HG03095 (cell line): ENCODE results near the gene KLHDC7B.

Source experiments
- ATAC-seq: cut with Tn5 transposase; IDR thresholded peaks from one replicate; pipeline ENCODE4 v1.9.1; 2021; ENCODE audit warnings: moderate library complexity; ENCODE audit not compliant: unreplicated experiment

Gene KLHDC7B

DNA sequence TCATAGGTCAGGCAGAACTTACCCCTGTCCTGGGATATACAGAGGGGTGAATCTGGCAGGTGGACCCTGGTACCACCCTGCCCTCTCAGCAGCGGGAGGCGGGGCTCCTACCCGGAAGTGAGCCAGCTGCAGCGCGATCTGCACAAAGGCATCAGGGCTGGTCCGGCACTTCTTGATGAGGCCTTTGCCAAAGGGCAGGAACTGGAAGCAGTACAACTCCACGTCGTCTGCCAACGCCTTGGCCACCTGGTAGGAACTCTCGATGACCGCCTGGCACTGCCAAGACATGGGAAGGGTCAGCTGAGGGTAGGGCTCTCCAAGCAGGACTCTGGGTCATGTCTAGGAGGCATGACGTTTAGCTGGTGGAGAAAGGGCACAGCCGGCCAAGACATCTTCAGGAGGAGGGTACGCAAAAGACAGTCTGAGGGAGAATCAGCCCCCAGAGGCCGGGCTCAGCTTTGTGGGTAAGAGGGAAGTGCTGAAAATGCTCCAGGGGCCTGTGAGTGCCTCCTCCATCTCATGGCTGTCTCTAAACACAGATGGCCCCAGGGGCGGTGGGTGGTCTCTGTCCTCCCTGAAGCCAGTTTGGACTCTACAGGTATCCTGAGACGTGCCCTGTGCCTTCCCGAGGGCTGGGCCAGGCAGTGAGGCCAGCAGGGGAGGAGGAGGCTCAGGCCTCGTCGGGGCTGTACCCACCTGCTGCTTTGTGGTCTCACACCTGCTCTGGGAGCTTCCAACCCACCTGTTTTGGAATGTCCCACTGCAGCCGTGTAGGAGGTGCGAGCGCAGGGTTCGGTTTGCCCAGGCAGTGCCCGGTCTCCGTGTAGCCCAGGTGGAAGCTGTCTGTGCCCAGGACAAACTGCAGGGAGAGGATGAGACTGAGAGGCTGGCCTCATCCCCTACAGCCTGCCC, 25.8 kb downstream of the KLHDC7B start:
- no peak for ATAC-seq

DNA sequence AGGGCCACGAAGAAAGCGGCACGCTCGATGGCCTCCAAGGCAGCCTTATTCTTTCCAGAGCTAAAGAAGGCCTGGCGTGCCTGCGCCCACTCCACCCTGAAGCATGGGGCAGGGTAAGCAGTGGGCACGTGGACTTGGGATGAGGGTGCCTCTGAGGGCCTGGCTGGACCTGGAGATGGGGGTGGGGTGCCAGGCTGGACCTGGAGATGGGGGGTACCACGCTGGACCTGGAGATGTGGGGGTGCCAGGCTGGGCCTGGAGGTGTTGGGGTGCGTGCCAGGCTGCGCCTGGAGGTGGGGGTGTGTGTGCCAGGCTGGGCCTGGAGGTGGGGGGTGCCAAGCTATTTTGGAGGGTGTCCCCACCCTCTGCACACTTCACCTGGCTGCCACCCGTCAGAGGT, 27.3 kb downstream of the KLHDC7B start:
- ATAC-seq = no peak

DNA sequence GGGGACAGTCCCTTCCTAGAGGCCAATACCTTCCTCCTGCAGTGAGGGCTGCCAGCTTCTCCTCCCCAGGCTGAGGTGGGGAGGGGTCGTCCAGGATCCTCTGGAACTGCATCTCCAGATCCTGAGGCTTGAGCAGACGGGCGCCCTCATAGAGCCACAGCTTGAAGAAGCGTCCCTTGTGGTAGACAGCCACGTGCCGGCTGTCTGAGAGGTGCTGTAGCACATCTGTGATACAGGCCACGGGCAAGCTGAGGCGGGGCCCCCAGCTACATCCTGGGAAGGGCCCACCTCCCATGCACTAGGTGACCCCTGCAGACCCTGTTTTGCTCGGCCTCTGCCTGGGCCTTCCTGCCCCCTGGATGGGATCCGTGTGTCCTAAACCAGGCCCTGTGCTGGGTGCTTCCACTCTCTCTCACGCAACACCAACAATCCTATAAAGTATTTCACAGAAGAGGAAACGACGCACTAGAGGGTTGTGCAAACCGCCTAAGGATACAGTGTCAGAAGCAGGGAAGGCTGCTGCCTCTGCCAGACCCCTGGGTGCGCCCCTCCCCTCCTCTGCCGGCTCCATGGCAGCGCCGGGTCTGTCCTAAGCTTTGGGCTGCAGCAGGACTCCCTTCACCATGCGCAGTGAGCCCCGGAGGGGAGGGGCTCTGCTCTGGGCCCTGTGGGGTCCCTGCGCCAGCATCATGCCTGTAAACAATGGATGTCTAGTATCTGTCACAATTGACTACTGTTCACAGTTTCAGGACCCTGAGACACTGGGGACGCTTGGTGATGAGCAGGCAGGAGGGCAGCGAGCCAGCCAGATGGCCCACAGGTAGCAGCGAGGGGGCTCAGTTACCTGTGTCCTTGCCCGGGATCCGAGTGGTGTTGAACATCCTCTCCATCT, 28.0 kb downstream of the KLHDC7B start:
- ATAC-seq = no peak

DNA sequence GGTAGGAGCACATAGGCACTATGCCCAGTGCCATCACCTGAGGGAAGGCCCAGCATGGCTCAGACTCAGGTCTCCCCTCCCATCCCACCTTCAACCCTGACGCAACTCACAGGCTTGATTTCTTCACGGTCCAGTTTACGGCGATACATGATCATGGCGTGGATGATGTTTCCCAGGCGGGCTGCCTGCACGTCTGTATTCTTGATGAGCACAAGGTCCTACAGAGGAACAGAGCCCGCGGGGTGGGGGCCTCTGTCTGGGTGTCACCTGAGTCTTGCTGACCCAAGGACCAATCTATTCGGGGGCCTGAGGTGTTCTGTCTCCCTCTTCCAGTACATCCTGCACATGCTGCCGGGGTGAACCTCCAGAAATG, 28.7 kb downstream of the KLHDC7B start:
- no peak for ATAC-seq

DNA sequence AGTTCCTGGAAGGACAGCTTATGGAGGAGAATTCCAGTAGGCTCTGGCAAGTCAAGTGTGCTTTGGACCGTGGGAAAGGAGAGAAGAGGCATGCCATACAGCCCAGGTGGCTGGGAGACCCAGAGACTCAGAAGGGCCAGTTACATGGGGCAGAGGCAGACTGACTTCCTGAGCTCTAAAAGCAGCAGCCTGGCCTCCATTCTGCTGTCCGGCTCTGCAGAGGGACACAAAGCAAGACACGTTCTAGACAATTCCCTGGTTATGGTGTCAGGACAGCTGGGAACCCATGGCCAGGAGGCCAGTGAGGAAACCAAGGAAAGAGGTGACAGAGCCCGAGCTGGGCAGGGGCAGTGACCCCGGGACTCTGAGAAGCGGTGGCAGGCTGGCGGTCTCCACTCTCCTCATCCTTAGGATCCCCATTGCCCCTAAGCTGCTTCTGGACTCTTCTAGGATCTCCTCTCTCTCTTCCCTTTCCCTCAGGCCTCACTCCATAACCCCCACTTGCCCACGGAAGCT, 29.8 kb downstream of the KLHDC7B start:
- no peak for ATAC-seq

DNA sequence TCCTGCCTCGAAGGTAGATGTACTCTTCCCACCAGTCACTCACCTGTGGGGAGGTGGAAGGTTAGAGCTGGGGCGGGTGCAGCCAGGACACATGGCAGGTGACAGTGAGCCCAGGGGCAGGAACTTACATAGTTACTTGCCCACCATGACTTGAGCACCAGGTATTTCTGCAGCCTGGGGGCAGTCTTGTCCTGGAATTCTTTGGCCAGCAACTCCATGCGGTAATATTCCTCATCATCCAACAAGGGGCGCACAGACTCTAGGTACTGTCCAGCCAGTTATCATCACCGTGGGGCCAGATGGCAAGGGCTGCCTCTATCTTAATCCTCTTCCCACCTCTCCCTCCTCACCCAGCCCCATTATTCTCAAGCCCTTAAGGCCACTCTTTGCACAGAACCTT, 30.4 kb downstream of the KLHDC7B start:
- ATAC-seq = no peak

DNA sequence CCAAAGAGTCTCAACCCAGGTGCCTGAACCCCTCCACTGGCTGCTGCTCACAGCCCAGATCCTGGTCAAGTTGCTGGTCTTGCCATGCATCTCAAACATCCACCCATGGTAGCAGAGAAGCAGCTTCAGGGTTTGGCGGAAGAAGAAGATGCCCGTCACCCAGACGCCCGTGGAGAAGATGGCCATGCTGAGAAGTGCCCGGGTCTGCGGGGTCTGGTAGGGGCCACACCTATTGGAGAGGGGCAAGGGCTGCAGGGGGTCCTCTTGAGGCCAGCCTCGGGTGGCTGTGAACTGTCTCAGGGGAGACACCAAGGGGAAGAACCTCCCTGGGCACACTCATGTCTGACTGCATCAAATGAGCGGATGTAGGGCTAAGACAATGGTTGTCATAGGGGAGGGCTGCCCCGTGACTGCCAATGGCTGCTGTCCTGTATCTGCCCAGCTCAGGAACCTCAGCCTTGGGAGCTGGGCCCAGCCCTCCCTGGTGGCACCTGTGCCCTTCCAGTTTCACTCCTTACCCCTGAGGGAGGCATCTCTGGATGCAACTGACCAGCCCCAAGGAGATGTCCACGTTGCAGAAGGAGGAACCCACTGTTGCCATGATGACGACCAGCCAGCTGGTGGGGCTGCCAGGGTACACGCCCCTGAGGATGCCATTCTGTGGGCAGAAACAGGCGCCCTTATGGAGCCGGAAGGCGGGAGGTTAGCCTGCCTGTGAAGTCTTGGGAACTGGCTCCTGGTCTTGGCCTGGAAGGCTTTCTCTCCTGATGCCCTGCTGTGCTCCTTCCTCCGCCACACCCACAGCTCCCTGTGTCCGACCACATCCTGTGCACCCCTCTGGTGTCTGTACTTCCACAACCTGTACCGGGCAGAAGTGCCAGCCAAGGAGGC, 31.4 kb downstream of the KLHDC7B start:
- no peak for ATAC-seq

DNA sequence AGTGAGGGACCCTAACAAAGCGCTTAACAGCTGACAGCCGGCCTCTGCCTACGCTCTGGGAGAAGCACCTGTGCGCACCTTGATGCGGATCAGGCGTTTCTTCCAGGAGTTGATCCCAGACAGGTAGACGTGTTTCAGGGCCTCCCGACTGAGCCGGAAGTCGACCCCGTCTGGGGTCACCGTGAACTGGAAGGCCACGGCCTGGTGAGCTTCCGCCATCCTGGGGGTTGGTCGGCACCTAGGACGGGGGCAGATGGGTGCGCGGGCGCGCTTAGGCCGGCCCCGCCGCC, 31.9 kb downstream of the KLHDC7B start:
- ATAC-seq = no peak

DNA sequence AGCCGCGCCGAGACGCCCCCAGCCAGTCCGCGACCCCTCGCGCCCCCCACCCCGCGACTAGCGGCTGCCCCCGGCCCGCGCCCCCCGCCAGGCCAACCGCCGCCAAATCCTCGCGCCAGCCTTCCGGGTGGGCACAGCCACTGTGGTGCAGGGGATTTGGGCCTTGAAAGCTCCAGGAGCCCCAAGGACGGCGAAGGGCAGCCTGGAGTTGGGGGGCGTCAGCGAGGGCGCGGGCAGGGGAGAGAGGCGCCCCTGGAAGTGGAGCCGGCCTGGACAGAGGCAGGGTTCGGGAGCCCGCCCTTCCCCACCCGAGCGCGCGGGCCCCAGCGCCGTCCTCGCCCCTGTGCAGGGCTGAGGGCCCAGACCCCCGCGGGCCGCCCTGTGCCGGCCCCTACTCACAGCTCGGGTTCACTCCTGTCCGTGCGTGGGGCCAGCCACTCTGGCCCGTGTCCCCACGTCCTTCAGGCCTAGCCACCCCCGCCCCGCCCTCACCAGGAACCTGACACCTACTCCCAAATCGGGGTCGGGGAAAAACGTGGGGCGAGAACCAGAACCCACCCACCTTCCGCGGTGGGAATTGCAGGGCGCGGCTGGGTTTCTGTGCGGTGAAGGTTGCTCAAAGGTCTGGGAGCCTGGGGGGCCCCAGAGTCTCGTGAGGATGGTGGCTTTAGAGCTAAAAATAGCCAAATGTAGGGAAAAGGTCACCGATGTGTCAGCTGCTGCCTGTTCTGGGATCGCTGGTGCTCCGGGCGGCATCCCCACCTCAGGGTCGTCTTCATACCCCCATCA, 32.5 kb downstream of the KLHDC7B start, which contains the start of gene CPT1B:
CPT1B (minus strand) TSS at position 441 of the 789 bp plus-strand sequence. CDS start 512 bp downstream, outside the sequence.
- ATAC-seq = no peak

DNA sequence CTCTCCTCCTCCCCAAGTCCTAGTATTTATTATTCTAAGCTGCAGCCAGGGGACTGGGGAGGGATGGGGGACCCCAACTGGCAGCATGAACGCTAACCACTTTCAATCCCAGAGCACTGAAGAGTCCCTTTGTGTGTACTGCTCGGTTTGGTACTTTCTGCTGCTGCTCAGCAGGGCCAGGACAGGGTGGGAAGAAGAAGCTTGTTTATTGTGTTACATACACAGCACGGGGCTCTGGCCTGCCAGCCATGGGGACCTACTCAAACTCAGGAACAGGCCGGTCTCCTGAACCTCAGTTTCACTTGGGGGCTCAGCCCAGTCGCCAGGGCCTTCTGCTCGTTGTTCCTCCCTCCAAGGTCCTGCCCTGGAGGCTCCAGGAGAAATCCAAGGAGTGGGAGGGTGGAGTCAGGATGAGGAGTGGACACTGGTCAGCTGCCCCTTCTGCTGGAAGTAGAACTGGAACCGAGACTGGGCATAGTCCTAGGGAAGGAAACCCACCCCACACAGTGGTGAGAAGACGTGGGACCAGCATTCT, 33.1 kb downstream of the KLHDC7B start:
- ATAC-seq = no peak

DNA sequence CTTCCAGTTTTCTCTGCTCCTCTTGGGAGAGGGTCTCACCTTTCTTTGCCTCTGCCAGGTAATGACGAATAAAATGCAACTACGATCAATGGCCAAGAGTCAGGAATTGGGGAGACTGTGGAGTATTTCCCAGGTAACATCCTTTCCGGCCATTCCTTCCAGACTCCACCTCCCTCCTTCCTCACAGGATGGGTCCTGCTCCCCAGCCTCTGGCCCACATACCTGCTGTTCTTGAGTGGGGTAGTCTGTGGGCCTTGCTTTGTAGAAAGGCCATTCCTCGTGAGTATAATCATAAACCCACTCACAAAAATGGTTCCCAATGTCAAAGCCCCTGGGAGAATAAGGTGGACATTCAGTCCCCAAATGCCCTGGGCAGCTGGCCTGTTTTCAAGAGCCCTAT, 34.1 kb downstream of the KLHDC7B start:
- ATAC-seq = no peak

DNA sequence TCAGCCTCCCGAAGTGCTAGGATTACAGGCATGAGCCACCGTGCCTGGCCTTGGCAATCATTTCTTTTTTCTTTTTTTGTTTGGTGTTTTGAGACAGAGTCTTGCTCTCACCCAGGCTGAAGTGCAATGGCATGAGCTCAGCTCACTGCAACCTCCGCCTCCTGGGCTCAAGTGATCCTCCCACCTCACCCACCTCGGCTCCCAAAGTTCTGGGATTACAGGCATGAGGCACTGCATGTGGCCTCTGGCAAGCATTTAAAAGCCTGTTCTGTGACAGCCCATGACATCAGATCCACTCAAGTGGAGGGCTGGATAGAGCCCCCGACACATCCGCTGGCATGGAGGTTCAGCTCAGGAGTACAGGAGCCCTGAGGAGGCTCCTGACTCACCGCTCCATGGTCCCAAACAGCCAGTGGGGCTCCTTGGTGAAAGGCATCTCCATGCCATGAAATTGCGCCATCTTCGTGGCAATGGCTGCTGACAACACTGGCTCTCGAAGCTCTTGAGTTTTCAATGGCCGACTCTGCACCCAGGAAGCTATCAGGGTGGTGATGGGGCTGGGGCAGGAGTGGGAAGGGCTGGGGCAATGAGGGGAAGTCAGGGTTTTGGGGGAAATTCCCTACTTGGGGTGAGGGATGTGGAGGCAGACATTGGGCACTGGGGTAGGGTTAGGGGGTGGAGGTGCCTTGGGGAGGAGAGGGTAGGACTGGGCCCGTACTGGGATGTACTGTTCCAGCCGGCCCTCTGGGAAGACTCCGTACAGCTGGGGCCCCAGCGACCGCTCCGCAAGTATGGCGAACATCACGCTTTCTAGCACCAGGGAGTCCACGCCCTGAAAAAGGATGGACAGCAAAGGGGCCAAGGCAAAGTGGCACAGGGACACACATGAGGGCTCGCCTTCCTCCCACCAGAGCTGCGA, 35.6 kb downstream of the KLHDC7B start:
- ATAC-seq = no peak

DNA sequence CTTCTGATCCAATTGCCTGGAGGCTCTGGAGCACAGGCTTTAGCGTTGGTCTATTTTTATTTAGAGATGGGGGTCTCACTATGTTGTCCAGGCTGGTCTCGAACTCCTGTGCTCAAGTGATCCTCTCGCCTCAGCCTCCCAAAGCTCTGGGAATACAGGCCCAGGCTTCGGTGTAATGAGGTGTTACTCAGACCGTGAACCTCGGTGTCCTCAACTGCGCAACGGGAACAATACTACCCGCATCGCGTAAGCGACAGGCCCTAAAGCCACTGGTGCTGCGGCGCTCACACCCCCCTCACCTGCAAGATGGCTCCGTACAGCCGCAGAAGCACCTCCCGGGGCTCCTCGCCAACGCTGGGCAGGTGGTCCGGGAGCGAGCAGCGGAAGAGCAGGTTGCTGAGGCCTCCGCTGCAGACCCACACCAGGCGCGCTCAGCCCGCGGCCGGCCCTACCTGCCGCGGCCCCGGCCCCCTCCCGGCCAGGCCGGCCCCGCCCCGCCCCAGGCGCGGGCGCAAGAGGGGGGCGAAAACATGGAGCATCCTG, 36.3 kb downstream of the KLHDC7B start:
- ATAC-seq = peak; percentile 25

DNA sequence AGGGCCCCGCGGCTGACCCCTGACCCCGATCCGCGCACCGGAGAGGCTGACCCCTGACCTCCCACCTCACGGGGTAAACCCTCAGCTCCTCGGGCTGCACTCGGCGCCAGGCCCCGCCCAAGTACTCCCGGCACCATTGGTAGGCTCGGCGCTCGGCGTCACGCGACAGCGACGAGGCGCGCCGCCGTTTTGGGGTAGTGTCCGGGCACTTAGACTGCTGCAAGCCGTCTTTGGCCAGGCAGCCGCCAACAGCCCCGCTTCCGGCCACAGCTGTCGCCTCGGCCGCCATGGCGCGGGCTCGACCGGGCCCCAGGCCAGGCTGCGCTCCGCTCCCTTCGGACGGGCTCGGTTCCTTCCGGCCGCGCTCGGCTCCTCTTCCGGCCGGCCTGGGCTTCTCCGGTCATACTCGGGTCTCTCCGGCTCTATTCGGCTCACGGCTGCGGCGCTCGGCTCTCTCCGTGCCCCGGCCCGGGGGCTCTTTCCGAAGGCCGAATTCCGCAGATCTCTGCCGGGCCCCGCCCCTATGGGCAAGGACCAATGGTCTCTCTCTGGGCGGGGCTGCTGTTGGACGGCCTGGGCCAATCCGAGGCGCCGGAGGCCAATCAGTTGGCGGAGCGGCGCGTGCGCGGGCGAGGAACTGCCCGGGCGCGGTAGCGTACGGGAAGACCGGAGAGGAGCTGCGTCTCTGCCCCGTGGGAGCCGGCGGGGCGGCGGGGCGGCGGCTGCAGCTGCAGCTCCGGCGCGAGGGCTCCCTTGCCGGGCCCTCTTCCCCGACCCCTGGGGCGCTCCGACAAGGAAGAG, 37.0 kb downstream of the KLHDC7B start, which contains the start of gene CHKB:
CHKB (minus strand) TSS at position 357 of the 801 bp plus-strand sequence; CDS start at position 289, 68 bp downstream.
- peak; percentile 84 for ATAC-seq

DNA sequence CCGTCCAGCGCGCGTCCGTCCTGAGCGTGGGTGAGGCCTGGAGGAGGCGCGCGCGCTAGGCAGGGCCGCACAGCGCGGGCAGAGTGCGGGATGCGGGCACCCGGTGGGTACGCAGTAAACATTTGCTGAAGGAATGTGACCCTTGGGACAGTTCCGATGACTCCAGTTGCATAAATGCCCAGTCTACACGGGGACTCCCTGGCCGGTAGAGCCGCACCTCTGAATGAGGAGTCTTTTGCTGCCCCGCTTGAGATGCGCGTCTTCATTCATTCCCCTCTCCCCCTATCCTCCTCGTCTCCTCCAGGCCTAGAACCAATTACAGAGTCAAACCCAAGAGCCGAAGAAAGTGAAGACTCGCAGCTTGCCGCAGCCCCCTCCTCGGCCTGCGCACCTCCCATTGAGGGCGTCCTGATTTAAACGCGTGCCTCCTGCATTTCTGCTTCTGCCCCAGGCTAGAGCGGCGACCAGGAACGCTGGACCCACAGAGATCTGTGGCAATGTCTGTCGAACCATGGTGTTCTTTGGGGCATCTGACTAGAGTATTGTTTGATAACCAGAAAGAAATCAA, 37.7 kb downstream of the KLHDC7B start:
- peak; percentile 24 for ATAC-seq

DNA sequence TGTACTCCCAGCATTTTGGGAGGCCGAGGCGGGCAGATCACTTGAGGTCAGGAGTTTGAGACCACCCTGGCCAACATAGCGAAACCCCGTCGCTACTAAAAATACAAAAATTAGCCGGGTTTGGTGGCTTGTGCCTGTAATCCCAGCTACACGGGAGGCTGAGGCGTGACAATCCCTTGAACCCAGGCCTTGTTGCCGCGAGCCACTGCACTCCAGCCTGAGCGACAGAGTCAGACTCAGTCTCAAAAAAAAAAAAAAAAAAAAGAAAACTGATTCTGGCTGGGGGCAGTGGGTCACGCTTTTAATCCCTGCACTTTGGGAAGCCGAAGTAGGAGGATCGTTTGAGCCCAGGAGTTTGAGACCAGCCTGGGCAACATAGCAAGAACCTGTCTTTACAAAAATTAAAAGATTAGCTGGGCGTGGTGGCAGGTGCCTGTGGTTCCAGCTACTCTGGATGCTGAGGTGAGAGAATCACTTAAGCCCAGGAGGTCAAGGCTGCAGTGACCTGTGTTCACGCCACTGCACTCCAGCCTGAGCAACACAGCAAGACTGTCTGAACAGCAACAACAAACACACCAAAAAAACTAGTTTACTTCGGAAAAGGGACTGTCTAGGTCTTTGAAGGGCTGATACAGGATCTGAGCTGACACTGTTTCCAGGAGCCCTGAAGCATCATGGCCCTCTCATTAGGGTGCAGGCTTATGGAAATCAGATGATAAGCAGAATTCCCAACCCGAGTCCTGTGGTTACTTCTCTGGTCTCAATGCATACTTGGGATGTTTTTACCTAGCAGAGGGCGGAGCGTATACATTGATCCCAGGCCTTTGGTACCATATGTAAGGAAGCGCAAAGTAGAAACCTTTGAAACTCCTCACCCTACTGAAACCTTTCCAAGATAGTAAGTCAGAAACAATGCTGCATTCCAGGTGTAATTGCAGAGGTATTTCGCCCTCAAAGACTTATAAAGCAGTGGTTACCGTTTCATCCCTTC, 38.7 kb downstream of the KLHDC7B start:
- ATAC-seq = no peak
